NCI-H1092 (cell line): Measurements from ENCODE around the gene PCNX2.
"Not testable (repeated sequence)": the region's sequence is repeated elsewhere in the genome, so short reads cannot be mapped to it uniquely, and the experiment has no call there.

ENCODE experiments used
- DNase-seq: peaks from one replicate; lab custom pipeline; 2025; lab: John Stamatoyannopoulos, UW

PCNX2 gene

DNA sequence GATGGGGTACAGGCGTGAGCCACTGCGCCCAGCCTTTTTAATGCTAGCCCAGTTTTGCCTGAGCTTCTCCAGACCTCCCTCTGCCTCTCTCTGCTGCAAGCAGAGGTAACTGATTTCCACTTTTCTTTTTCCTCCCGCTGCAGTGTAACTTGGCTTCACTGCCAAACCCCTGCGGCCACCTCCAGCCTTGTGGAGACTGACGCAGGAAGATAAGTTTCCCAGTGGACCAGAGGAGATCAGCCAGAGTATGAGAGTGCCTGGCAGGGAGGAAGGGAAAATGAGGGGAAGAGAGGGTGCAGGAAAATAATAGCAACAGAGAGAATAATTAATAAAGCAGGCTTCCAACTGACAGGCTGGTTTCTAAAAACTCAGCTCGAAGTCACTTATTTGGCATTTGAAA is 143.7 kb downstream of the PCNX2 start:
- no peak for DNase-seq

DNA sequence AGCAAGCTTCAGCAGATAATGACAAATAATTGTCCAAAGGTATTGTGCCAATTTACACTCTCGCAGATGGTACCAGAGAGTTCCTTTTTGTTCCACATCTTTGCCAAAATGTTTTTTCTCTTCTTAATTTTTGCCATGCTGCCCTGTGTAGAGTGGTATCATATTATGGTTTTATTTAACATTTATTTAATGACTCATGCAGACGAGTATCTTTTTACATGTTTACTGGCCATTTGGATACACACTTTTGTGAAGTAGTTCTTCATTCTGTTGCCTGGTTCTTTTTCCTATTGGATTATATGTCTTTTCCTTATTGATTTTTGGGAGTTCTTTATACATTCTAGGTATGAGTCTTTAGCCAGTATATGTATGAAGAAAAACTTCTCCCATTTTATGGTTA is 151.1 kb downstream of the PCNX2 start:
- no peak for DNase-seq

GRCh38 chr1:233143241-233143640 is 152.3 kb downstream of the PCNX2 start:
- no peak for DNase-seq

DNA sequence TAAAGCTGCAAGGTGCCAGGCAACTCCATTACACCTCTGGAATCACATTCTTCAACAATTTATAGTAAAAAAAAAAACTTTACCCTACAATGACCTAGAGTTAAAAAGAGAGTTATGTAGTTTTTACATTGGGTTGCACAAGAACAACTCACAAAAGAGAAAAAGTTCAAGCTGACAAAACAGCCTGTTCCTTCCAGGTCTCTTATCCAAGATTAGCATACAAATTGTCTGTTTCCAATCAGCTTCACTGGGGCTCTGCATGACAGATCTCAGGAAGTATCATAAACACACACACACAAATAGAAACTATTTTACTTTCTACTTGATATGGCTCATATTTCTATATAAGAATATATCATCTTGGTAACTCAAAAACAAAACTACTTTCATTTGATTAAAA is 154.6 kb downstream of the PCNX2 start:
- DNase-seq: no peak

- no peak for DNase-seq
These were observed 155.0 kb downstream of the PCNX2 start for GRCh38 chr1:233140499-233140898.

DNA sequence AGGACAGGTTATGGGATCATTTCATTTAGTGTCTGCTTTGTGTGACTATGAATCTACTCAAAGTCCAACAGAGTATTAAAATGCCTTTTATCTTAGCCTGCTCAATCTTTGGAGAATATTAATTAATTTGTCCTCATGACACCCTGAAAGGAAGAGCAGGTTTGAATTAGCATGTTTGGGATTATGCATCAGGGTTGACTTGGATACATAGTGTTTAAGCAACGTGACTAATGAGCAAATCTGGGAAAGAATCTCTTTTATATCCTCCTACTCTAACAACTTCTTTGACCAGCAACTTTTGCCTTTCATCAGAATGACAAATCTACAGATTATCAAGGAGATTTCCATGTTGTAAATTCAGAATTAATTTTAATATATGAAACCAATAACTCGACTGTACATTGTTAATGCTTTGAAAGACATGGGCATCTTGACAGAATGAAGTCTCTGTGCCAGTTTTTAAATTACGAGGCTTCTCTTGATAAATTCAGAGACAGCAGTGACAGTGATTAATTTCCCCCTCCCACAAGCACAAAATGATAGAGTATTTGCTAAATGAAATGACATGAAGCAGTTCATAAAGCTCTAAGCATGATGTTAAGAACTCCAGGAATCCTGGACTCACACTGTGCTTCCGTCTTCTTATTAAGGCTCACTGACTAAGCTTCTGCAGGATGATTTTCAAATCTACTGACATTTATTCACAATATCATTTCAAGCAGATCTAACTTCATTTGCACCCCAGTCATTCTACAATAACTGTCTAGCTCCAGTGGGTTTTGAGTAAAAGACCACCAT is 156.5 kb downstream of the PCNX2 start:
- DNase-seq: no peak

DNA sequence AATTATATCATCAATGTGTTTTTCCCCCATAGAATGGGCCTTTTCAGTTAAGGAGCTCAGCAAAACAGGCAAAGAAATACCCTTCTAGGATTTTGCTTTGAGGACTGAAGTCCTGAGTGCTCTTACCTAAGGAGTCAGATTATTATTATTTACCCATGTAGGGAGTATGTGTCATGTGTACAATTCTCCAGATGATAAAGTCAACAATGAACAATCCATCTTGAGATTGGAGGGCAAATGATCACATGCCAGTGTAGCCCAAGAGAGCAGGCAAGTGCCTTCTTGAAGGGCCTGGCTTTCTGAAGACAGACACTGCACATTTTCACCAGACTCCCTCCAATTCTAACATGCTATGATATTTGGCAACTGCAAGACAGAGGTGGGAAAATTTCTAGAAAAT is 159.7 kb downstream of the PCNX2 start:
- no peak for DNase-seq

DNA sequence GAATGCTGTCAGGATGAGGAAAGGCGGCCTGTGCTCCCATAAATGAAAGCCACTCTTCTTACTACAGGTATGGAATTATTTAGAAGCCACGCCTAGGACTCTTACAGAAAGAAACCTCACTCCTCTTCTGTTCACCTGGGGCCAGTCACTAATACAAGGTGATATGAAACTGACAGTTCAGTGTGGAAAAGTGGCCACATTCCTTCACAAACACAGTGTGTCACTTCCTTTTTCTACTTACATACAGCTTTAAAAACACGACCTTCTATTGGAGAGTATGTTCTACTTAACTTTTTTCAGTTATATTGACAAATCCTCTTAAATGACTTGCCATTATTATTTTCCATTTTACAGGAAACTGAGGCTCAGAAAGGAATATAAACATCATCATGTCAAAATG is 163.1 kb downstream of the PCNX2 start:
- no peak for DNase-seq

DNA sequence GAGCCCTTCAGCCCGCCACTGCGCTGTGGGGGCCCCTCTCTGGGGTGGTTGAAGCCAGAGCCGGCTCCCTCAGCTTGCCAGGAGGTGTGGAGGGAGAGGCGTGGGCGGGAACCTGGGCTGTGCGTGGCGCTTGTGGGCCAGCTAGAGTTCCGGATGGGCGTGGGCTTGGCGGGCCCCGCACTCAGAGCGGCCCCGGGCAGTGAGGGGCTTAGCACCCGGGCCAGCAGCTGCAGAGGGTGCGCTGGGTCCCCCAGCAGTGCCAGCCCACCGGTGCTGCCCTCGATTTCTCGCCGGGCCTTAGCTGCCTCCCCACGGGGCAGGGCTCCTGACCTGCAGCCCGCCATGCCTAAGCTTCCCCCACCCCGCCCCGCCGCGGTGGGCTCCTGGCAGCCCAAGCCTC is 166.5 kb downstream of the PCNX2 start:
- not testable (repeated sequence) for DNase-seq

DNA sequence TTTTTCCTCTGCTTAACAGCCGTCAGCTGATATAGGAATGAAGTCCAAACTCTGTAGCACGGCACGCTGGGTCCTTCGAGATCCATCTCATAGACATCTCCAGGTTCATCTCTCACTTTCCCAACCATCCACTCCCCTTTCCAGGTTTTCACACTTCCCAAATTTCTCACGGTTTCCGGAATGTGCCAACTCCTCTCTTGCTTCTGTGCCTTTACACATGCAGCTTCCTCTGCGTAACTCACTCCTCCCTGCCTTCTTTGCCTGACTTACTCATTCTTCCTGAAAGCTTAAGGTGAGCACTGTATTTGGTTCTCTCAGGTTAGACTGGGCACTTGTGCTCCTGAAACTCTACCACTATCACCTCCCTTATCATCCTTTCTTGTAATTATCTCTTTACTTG is 168.4 kb downstream of the PCNX2 start:
- no peak for DNase-seq

DNA sequence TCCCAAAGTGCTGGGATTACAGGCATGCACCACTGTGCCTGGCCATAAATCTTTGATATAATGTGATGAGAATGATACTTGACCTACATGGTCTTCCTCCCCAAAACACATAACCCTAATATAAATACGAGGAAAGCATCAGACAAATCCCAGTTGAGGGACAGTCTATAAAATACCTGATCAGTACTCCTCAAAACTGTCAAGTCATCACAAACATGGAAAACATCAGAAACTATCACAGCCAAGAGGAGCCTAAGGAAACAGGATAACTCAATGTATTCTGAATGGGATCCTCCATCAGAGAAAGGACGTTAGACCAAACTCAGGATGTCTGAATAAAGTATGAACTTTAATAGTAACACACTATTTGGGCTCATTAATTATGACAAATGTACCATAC is 172.7 kb downstream of the PCNX2 start:
- DNase-seq: no peak

DNA sequence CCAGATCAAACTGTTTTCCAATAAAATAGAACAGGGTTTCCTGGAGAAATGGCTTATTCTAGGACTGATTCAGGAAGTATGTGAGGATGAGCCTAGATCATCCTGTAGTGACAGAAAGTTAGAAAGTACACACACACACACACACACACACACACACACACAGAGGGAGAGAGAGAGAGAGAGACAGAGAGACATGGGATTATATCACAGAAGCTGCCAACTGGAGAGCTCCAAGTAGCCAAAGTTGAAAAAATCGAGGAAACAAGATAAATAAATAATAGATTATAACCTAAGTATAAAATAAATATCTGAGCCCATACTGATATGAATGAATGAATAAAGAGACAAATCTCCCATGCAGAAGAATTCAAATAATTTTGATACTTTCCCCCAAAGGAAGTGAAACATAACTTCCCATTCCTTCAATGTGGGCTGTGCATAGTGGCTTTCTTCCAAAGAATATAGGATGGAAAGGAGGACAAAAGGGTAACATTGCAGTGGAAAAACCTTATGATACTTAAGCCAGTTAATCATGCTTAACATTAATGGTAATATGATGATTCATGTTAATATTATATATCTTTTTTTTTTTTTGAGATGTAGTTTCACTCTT is 173.5 kb downstream of the PCNX2 start:
- DNase-seq: no peak

- no peak for DNase-seq
These were observed 180.7 kb downstream of the PCNX2 start for GRCh38 chr1:233114860-233115259.

DNA sequence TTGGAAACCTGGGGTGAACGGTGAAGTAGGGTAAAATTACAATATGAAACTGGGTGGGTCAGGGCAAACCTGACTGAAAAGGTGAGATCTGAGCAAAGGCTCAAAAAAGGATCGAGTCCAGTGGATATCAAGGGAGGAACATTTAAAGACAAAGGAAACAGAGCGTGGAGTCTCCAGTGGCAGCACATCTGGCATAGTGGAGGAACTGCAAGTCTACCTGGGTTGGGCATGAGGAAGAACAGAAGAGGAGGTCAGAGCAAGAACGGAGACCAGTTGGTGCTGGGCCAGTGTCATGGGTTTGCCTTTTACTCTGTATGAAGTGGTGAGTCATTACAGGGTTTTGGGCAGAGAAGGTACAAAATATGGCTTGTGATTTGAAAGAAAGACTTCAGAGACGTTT is 181.4 kb downstream of the PCNX2 start:
- DNase-seq: no peak

- DNase-seq: no peak
These were observed 182.3 kb downstream of the PCNX2 start for GRCh38 chr1:233113009-233113879.

DNA sequence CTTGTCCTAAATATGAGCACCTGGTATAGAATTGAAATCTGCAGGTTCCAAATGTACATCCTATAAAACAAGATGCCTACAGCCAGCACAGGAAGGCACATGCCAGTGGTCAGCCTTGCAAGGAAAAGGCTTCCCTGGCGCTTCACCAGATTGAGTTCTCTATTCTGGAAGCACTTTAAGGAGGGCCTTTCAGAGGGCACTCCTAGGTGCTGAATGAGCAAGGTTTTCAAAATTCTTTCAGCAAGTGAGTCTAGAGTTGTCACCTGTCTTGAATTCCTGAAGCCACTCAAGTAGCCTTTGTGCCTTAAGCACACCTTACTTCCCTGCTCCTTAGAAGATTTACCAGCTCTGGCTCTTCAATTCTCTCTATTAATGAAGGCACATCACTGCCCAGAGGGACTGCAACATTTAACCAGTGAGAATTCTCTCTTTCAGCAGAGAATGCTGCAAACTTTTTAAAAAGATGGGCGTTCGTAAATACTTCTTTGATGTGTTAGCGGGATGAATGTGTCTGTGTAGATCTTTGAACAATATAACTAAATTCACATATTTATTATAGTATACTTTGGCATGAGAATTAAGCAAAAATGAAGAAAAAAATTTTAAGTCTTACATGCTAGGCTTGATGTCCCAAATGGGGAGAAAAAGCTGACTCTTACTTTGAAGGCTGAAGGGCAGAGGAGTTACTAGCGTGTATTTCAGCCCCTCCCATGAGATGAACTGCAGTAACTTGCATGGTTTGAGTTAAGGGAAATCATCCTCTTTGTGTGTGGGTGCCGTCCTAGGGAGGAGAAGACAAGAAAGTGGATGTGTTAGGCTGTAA is 183.1 kb downstream of the PCNX2 start:
- no peak for DNase-seq

- DNase-seq: no peak
These were observed 183.8 kb downstream of the PCNX2 start for GRCh38 chr1:233111731-233112130.

- DNase-seq: no peak
These were observed 186.4 kb downstream of the PCNX2 start for GRCh38 chr1:233109096-233109495.

- not testable (repeated sequence) for DNase-seq
These were observed 187.8 kb downstream of the PCNX2 start for GRCh38 chr1:233107716-233108130.

DNA sequence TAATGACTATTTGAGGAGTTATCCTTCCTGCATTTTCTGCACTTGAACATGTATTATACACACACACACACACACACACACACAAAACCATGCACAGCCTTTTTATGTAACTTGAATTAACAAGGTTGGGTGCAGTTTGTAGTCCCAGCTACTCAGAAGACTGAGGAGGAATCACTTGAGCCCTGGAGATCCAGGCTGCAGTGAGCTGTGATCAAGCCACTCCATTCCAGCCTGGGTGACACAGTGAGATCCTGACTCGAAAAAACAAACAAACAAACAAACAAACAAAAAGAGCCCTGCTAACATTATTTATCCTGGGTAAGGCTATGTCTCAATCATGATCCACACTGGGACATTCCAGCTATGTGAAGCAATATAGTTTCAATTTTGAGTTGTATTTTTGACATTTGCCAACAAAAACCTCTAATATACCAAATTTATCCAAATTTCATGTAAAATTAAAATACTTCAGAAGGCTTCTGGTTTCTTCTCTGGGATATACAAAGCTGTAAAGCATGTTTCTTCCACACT is 188.3 kb downstream of the PCNX2 start:
- no peak for DNase-seq

GRCh38 chr1:233105225-233105624 is 190.3 kb downstream of the PCNX2 start:
- no peak for DNase-seq

GRCh38 chr1:233102341-233102740 is 193.2 kb downstream of the PCNX2 start:
- no peak for DNase-seq
